Brain microvascular endothelial cell (primary cell): Measurements from ENCODE around the gene PIWIL4.

Experiments
- DNase-seq: peaks from one replicate; pipeline ENCODE4 v3.0.0-alpha.2; 2020
- H3K27ac ChIP-seq: fragments of 250-450 bp; sonication (Bioruptor Pico); 2 replicates; pipeline ENCODE4 v1.5.1; 2020; ENCODE audit warnings: mild to moderate bottlenecking, moderate library complexity
- H3K27me3 ChIP-seq: fragments of 250-450 bp; sonication (Bioruptor Pico); replicated peaks from 2 replicates; pipeline ENCODE4 v1.5.1; 2020; ENCODE audit warnings: mild to moderate bottlenecking
- H3K36me3 ChIP-seq: fragments of 250-450 bp; sonication (Bioruptor Pico); replicated peaks from 2 replicates; pipeline ENCODE4 v1.5.1; 2020; ENCODE audit warnings: mild to moderate bottlenecking
- H3K4me3 ChIP-seq: 2 replicates; pipeline ENCODE4 v1.5.1; 2011; ENCODE audit warnings: low read depth, mild to moderate bottlenecking, control low read depth, low read length, moderate library complexity
- in situ Hi-C: cut with HindIII; loops from 2 replicates; pipeline ENCODE4 v1.10.0; 2017; ENCODE audit warnings: low sequenced_read_pairs, low pct_ligation_motif_present
- TF ChIP-seq, protein P1 (sequence below): IDR thresholded peaks from 2 replicates; pipeline ENCODE4 v1.5.1; 2011; ENCODE audit warnings: low read depth, mild to moderate bottlenecking, moderate library complexity, low read length, control low read depth, inconsistent platforms; ENCODE audit errors: missing control alignments

Gene PIWIL4

DNA sequence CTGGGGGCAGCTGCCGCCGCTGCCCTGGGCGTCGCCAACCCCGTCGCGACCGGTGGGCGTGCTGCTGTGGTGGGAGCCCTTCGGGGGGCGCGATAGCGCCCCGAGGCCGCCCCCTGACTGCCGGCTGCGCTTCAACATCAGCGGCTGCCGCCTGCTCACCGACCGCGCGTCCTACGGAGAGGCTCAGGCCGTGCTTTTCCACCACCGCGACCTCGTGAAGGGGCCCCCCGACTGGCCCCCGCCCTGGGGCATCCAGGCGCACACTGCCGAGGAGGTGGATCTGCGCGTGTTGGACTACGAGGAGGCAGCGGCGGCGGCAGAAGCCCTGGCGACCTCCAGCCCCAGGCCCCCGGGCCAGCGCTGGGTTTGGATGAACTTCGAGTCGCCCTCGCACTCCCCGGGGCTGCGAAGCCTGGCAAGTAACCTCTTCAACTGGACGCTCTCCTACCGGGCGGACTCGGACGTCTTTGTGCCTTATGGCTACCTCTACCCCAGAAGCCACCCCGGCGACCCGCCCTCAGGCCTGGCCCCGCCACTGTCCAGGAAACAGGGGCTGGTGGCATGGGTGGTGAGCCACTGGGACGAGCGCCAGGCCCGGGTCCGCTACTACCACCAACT lies 22.4 kb upstream of the PIWIL4 start:
- in situ Hi-C loops, result no loop called here
- Histone ChIP-seq H3K27me3 (no peaks in the 10 kb centered on the region), H3K27ac (peak overlapping the region; percentile 73), H3K36me3 (no peaks in the 10 kb centered on the region), H3K4me3 (peak overlapping the region; percentile 63)
- no peak for DNase-seq
- TF ChIP-seq, protein P1, sequence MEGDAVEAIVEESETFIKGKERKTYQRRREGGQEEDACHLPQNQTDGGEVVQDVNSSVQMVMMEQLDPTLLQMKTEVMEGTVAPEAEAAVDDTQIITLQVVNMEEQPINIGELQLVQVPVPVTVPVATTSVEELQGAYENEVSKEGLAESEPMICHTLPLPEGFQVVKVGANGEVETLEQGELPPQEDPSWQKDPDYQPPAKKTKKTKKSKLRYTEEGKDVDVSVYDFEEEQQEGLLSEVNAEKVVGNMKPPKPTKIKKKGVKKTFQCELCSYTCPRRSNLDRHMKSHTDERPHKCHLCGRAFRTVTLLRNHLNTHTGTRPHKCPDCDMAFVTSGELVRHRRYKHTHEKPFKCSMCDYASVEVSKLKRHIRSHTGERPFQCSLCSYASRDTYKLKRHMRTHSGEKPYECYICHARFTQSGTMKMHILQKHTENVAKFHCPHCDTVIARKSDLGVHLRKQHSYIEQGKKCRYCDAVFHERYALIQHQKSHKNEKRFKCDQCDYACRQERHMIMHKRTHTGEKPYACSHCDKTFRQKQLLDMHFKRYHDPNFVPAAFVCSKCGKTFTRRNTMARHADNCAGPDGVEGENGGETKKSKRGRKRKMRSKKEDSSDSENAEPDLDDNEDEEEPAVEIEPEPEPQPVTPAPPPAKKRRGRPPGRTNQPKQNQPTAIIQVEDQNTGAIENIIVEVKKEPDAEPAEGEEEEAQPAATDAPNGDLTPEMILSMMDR, result peak; percentile 1

DNA sequence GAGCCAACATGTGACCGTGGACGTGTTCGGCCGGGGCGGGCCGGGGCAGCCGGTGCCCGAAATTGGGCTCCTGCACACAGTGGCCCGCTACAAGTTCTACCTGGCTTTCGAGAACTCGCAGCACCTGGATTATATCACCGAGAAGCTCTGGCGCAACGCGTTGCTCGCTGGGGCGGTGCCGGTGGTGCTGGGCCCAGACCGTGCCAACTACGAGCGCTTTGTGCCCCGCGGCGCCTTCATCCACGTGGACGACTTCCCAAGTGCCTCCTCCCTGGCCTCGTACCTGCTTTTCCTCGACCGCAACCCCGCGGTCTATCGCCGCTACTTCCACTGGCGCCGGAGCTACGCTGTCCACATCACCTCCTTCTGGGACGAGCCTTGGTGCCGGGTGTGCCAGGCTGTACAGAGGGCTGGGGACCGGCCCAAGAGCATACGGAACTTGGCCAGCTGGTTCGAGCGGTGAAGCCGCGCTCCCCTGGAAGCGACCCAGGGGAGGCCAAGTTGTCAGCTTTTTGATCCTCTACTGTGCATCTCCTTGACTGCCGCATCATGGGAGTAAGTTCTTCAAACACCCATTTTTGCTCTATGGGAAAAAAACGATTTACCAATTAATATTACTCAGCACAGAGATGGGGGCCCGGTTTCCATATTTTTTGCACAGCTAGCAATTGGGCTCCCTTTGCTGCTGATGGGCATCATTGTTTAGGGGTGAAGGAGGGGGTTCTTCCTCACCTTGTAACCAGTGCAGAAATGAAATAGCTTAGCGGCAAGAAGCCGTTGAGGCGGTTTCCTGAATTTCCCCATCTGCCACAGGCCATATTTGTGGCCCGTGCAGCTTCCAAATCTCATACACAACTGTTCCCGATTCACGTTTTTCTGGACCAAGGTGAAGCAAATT lies 21.7 kb upstream of the PIWIL4 start:
- H3K36me3 ChIP-seq, result no peaks in the 10 kb centered on the region
- no peaks in the 10 kb centered on the region for H3K27me3 ChIP-seq
- no peak for DNase-seq
- no peak overlapping the region for H3K27ac ChIP-seq
- H3K4me3 ChIP-seq, result peak overlapping the region; percentile 63
- in situ Hi-C loops, result no loop called here
- TF ChIP-seq, protein P1, result no peak

DNA sequence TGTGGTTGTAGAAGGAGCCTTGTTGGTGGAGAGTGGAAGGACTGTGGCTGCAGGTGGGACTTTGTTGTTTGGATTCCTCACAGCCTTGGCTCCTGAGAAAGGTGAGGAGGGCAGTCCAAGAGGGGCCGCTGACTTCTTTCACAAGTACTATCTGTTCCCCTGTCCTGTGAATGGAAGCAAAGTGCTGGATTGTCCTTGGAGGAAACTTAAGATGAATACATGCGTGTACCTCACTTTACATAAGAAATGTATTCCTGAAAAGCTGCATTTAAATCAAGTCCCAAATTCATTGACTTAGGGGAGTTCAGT lies 21.1 kb upstream of the PIWIL4 start:
- H3K36me3 ChIP-seq, result no peaks in the 10 kb centered on the region
- peak overlapping the region; percentile 63 for H3K4me3 ChIP-seq
- TF ChIP-seq, protein P1, result no peak
- in situ Hi-C loops, result no loop called here
- DNase-seq, result no peak
- no peak overlapping the region for H3K27ac ChIP-seq
- no peaks in the 10 kb centered on the region for H3K27me3 ChIP-seq

GRCh38 chr11:94546886-94547285 lies 20.3 kb upstream of the PIWIL4 start:
- H3K27ac ChIP-seq, result no peak overlapping the region
- DNase-seq, result no peak
- in situ Hi-C loops, result no loop called here
- no peaks in the 10 kb centered on the region for H3K36me3 ChIP-seq
- H3K4me3 ChIP-seq, result peak overlapping the region; percentile 31
- no peaks in the 10 kb centered on the region for H3K27me3 ChIP-seq
- TF ChIP-seq, protein P1, result no peak

DNA sequence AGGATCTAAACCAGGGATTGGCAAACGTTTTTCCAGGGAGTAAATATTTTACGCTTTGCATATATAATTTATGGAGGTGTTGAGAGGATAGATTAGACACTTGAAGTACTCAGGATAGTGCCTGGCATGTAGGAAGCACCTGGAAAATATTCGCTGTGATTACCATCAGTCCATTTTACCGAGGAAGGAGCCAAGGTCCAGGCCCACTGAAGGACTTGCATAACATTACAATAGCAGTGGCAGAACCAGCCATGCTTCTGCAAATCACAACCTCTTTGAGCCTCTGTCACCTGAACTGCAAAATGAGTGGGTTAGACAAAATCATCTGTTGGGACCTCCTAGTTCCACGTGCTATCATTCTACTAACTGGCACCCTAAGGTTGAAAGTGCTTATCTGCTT lies 18.0 kb upstream of the PIWIL4 start:
- no peak for DNase-seq
- Histone ChIP-seq H3K27ac (no peak overlapping the region), H3K4me3 (no peak overlapping the region), H3K27me3 (no peaks in the 10 kb centered on the region), H3K36me3 (no peaks in the 10 kb centered on the region)
- in situ Hi-C loops, result no loop called here
- TF ChIP-seq, protein P1, result no peak
